GM19240 (cell line): ENCODE results near the gene HOXA7.

Experiments used
- DNase-seq: peaks from one replicate; pipeline ENCODE4 v3.0.0; 2011; ENCODE audit warnings: low spot score; ENCODE audit not compliant: insufficient read length

Gene HOXA7

DNA sequence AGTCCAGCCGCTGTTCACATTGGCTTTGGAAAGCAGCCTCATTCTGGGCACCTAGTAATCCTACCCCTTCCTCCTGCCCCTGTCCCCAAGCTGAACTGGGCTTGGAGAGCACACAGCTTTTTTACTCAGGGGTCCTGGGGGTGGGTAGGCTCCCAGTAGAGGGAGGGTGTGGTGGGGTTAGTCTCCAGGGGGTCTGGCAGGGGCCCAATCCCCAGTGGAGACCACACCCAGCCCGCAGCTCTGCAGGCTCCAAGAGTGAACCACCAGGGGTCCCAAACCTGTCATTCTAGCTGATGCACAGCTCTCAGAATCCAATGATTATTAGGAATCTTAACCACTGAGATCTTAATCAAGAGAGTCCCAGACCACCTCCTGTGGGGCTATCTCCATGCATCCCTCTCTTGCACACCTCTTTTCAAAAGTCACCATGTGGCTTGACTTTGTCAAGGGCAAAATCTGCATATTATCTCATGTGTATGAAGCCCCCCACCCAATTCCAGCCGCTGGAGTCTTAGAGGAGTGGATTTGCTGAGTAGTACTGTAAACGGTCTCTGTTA is 25.9 kb upstream of the HOXA7 start:
- no peak for DNase-seq

DNA sequence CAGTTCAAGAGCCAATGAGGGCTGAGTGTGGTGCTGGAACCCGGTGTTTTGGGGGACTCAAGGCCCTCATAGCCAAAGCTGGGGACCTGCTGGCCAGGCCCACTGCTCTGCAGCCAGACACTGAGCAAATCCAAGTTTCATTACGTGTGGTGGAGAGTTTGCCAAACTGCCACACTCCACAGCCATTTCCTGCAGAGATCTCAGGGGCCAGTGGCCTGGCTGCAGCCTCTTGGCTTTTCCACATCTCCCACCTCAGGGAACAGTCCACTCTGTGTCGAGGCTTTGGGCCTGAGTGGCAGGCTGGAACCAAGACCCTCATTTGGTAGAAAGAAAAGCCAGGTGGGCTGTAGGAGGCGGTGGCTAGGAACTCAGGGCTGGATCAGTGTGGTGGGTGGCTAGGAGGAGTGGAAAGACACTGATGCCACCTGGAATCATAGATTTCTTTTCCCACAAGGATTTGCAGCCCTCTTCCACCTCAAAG is 25.4 kb upstream of the HOXA7 start:
- no peak for DNase-seq

DNA sequence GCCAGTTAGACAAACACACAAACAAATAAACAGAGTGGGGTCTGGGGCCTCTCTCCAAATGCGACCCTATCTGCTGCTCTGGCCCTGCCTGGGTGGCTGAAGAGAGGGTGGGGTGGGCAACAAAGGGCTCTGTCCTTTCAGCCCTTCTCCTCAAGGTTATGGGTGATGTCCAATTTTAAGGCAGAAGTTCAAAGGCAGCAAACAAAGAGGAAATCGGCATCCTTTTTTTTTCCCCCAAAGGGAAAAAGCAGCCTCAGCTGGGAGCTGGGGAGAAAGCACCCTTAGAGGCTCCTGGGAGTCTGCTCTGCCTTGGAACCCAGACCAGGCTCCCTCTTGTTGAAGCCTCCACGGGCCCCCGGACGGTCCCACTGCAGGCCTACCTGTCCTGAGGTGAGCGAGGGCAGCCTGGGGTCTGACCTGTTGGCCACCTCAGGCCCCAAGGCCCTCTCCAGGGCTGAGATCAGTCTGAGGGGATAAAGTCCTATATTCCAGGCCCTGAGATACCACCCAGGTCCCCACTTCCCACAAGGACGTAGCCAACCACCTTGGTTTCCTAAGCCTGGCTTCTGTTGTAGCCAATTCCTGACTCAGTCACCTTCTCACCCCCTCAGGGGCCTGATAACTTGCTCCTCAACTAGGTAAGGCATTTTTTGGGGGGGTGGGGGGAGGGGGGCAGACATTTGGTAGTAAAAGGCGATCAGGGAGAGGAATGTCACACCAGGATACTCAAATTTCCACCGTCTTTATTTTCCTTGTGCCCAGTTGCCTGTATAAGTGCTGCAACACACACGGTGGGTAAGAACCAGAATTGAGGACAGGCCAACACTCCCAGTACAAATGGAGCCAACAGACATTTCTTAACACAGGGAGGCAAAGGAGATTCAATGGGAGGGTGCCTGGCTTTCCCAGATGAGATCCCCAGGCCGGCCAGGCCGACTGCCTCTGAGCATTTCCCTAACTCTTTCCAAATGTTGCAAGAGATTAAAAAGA is 24.3 kb upstream of the HOXA7 start:
- no peak for DNase-seq

DNA sequence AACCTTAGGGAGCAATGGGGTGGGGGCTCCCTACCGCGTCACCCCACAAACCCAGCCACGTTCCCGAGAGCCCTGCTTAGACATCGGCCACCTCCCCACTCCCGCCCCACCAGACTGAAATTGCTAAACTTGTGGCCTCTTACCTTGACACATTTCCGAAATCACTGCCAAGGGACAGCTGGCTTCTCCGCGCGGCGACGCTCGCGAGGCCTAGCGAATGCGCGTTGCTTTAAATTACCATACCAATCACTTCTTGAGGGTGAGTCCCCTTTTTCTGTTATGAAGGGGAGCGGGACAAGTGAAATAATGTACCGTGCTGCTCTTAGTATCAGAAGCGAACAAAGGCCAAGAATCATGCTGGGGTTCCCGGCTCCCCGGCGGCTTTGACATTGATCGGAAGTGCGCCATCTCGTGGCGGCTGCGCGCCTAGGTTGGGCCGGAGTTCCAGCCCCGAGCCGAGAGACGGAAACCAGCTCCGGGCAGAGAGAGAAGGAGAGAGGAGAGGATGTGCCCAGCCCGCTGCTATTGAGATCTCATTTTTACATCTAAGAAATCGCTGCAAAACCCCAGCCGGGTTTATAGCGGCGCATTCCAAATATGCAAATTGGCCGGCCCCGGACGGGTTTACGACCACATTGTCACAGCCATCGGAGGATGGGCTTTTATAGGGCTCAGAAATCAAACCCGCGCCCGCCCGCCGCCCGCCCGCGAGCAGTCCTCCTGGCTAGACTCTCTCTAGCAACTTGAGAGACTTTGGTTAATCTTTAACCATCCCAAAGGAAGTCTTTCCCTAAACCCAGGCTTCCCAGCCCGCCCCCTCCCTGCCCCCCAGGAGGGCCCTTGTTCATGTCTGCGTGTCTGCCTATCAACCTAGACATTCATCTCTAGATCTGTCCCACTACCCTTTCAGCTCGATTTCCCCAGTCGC is 23.3 kb upstream of the HOXA7 start:
- no peak for DNase-seq

DNA sequence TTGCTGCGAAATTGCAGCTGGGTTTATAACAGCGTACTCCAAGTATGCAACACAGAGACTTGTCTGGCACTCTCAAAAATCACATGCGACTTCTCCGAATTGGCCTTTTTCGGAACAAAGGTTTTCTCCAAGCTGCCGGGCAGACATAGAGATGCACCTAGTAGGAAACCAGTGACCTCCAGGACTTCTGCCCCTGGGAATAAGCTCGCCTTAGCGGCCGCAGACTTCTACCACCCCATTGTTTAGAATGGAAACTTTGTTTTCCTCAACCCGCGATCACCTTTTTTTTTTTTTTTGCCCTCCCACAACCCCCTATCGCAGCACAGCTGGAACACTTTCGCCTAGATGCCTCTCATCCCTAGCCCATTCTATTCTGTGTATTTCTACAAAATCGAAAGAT is 22.6 kb upstream of the HOXA7 start:
- no peak for DNase-seq

DNA sequence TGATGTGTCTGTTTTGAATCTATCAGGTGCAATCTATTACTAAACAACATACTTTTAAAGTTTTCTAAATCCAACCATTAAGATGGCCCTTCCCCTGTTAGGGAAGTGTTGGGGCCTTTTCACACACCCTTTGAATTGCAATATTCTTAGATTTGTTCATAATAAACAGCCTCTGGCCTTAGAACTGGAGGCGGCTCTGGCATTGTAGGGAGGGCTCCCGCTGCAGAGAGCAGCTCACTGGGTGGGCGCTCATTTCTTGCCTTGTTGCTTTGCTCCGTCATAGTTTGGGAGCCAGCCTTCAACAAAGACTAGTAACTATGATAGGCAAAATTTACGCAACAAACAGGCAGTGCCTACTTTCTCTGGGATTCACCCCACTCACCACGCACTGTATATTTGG is 21.9 kb upstream of the HOXA7 start:
- DNase-seq, result no peak

DNA sequence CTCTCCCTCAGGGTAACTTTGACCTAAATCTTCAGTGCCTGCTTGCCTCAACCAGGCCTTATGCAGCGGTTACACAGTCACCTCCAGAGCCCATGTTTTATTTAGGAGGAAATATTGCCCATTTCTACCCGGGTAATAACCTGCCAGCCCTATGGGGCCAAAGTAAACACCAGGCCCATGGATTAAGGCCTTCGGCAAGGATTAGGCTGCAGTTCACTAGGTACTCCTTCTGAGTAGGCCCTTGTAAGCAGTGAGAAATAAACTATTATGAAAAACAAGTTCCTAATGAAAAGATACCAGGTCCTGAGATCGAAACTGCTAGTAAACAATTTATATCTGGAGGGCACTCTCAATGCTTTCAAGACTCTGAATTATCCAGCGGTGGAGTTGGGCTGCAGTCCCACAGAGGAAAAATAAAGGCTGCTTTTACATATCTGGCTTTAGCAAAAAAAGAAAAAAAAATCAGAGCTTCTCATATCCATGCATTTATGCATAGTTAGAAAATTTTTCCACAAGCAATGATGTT is 21.4 kb upstream of the HOXA7 start:
- no peak for DNase-seq

DNA sequence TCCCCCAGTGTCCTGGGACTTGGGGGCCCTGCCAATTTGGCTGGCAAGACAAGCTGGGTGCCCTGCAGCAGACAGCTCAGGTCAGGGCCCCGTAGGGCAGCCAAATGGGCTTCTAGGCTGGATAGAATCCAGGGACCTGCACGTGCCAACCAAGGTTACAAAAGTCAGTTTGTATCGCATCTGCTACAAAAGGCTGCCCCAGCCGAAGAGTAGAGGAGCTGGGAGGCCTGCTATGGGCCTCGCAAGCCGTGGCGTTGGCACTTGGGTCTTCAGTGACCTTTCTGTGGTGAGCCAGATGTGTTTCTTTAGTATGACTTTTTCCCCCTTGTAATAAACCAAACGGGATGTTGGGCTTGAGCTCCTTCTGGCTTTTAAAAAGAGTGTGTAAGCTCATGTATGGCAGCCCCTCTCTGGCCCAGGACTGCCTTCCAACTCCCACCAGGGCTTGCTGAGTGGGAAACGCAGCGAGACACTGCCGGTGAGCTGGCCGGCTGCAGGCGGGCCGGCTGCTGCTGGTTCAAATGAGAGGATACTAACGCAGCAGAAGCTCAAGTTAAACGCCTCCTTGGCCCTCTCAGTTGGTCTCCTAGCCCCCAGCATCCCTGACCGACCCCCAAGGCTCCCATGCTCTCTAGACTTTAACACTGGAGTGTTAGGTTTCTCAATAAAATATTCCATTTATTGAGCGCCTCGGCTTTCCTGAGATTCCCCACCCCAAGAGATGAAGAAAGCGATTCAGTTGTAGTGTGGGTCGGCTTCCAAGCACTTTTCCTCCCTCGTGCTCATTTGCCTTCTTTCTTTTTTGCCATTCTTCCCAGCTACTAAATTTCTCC is 20.7 kb upstream of the HOXA7 start:
- no peak for DNase-seq

DNA sequence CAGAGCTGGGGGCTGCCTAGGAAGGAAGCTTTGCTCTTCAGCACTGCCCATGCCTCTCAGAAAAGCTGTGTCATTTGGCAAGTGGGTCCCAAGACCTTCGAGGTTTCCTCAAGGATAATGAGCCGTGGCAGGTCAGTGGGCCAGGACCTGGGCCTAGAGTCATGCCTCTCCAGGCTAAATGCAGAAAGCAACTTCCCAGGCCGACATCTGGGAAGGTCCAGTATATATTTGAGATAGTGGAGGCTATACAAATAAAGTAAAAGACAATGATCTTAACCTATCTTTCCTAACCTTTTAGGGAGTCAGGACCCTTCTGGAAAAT is 20.0 kb upstream of the HOXA7 start:
- DNase-seq, result no peak

DNA sequence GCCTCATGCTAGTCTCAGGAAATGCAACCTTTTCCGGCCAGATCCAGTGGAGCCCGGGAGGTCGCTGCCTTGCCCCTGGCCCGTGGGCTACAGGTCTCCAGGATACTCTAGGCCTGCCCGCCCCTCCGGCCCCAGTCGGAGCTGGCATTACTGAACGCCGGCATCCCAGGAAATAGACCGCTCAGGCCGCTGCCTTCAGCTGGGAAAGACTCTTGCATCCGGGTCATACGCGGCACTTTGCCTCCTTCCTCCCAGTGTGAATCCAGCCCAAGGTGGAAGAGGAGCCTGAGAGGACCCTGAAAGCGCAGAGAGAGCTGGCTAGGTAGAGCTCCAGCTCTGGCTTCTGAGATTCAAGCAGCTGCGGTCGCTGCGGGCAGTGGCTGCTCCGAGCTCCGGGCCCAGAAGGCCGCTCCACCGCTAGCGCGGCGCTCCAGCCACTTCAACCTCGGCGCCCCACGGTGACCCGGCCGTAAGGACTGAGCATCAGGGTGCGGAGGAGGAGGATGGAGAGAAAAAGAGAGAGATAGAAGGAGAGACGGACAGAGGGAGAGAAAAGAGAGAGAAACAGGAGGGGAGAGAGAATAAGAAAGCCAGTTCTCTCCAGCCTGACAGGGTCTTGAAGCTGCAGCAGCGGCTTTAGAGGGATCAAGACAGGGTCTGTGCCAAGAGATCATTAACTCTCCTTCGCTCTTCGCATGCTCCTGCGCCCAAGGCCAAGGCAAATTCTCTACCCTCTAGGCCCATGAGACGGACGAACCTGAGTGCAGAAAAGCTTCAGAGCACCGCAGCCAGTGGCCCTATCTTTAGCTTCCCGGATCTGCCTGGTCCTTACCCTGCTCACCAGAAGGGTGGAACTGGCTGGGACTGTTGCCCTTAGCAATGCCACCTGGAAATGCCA is 19.4 kb upstream of the HOXA7 start:
- no peak for DNase-seq

DNA sequence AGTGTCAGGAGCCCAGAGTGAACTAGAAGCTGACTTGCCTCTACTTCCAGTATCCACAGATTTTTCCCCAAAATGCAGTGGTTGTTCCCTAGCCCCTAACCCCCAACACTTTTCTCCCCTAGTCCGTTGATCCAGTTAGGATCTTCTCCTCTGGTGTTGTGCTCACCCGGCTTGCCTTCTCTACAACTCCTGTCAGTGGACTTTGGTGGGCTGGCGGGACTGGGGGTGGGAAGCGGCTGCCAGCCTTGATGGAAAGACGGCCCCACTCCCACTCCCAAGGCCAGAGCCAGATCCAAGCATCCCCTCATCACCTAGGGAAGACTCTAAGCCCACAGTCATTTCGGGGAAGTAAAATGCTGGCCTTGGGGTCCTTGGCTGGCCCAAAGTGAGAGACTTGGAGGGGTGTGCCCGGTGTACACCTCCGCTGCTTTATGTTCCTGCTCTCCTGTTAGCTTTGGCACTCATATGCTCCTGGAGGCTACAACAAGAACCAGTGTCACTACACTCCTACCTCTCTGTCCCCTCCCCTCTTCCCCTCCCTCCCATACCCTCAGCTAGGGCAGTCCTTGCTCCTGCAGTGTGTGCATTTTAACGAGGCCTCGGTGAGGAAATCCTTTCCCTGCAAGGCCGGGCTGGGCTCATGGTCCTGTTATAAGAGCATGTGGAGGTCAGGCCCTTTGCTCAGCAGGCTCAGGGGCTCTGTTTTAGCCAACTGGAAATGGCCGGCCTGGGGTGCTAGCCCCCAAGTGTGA is 18.6 kb upstream of the HOXA7 start:
- no peak for DNase-seq

DNA sequence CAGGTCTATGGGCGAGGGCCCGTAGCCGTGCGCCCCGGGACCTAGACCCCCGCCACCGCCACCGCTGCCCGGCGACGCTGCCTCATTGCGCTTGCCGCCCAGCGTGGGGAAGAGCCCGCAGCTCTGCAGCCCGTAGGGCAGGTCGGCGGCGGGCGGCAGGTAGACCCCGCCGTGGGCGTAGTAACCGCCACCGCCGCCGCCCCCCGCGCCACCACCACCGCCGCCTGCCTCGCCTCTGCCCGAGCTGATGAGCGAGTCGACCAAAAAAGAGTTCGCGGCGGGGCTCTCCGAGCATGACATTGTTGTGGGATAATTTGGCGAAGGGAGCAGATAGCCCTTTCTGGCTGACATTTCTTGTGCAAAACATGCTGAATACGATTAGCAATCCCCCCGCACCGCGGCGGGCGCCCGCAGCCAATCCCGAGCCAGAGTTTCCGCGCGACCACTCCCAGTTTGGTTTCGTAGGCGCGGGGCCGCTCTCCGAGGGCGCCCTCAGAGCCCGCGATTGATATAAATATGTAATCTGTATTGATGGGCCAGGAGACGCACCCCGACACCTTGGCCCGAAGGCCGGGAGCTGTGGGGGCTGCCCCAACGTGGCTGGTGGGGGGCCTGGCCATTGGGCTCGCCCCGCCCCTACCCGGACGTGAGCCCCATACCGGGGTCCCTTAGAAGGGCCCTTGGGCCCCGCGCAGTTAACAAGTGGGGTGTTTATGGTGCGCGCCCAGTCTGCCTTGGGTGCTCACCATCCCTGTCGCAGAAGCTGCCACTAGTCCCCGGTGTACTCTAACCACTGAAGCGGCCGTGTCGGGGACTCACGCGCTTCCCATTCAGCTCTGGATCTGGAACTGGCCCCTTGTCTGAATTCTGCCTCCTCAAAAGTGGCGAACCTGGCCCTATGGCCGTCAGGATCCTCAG is 17.7 kb upstream of the HOXA7 start, which contains the start of gene HOXA10:
HOXA10 (minus strand) TSS at position 365 of the 918 bp plus-strand sequence; CDS start at position 351, 14 bp downstream.
- no peak for DNase-seq

DNA sequence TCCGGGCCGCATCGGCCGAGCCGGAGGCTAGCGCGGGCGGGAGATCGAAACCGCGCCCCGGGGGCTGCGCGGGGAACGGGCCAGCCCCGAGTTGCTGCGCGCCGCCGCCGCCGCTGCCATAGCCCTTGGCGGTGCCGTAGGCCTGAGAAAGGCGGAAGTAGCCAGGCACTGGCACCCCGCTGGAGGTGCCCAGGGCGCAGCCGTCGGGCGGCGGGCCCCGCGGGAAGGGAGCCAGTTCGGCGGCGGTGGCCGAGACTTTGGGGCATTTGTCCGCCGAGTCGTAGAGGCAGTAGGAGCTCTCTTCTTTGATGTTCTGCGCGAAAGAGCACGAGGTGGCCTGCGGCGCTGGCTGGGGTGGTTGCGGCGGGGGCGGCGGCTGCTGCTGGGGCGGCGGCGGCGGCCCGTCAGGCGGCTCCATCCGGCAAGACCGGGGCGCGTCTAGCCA is 17.1 kb upstream of the HOXA7 start:
- no peak for DNase-seq

DNA sequence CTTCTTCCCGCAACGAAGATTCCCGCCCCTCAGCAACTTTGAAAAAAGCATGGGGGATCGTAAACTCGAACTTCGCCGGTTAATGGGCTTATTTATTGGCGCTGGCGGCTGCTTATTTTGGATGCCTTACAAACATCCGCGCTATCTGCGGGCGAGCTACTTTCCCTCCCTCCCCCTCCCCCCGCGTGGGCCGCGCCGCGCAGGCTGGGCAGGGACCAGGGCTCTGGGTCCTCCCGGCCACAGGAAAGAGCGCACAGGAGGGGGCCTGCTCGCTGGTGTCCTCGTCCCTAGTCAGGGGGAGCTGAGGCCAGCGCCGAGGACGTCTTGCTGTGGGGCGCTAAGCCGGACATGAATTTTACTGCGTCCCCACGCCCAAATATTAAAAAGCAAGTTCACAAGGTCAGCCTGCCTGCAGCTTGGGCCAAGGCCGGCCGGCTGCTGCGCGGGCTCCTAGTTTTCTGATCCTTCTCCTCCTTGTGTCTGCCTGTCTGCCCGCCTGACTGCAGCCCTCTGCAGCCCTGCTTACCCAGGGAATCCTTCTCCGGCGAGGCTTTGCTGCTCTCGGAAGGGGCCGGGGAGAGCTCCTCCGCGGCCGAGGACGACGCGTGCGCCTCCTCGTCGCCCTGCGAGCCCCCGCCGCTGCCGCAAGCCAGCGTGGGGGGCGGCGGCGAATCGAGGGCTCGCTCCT is 16.5 kb upstream of the HOXA7 start:
- DNase-seq, result no peak

DNA sequence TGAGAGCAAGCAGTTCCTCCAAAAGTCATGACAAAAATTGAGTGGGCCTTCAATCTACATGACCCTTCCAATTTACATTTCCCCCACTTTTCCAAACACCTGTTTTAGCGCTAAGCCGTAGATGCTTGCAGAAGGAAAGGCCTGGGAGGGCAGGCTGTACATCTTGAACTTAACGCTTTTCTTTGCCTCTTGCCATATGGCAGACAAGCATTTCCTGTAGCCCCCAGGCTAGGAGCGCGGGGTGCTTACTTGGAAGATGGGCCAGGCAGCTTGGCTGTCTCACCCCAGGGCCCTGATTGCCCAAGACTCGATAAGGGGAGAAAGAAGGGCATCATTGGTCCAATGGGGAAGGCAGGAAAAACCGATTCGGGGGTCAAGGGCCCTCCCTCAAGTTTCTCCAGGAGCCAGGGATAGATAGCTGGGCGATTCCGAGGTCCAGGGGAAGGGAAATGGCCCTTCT is 15.9 kb upstream of the HOXA7 start:
- no peak for DNase-seq

DNA sequence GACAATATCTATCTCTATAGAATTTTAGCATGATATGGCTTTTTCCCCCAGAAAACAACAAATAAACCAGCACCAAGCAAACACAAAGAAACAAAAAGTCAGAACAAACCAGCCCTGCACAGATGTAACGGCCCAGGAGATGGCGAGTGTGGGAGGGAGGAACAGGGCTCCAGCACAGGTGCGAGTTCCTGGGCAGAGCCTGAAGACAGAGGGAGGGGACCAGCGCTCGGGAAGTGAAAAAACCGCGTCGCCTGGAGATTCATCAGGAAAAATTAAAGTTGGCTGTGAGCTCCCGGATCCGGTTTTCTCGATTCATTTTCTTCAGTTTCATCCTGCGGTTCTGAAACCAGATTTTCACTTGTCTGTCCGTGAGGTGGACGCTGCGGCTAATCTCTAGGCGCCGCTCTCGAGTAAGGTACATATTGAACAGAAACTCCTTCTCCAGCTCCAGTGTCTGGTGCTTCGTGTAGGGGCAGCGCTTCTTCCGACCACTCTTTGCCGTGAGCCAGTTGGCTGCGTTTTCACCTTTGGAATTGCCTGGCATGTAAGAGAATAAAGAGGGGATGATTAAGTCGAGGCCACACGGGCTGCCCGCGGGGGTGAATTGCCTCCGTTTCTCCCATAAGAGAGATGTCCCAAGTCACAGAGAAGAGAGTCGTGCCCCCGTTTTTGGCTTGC is 15.3 kb upstream of the HOXA7 start:
- no peak for DNase-seq

DNA sequence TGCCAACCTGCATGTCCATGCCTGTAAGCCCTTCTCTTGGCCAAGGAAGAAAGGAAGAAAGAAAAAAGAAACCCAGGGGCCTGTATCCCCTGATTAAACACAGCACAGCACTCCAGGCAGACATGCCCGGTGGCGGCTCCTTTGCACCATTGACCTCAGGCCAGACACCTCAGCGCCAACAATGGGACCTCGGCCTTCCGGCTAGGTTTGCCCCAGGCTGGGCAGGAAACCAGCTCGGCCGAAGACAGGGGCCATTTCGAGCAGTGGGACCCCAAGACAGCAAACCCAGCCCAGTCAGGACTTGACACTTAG is 14.8 kb upstream of the HOXA7 start:
- DNase-seq, result no peak
